Prostate gland (tissue), 2 donors: Measurements from ENCODE around the gene SUSD3. TPM values are rescaled to one million over a fixed set of nuclear protein-coding genes. Genes with fewer than 3 reads are reported as not detected.

Experiments used
- DNase-seq: peaks from one replicate; pipeline ENCODE4 v3.0.0-alpha.2; 2019; ENCODE audit warnings: low spot score
- H3K27ac ChIP-seq, 2 donors: fragments of 200-600 bp; sonication (generic); 2 replicates each; pipeline ENCODE4 v1.5.1; 2017 to 2019
- H3K27me3 ChIP-seq: fragments of 200-600 bp; sonication (generic); replicated peaks from 2 replicates; pipeline ENCODE4 v1.5.1; 2019; ENCODE audit not compliant: insufficient read depth
- H3K36me3 ChIP-seq, 2 donors: fragments of 200-600 bp; sonication (generic); 1 replicate in 1 of 2; 2 replicates in 1 of 2; pipeline versions ENCODE4 v1.5.1 to v1.8.1; 2017 to 2019
- H3K4me1 ChIP-seq: fragments of 200-600 bp; sonication (generic); replicated peaks from 2 replicates; pipeline ENCODE4 v1.5.1; 2019
- H3K4me3 ChIP-seq, 2 donors: fragments of 200-600 bp; sonication (generic); 2 replicates each; pipeline ENCODE4 v1.5.1; 2017 to 2019
- H3K9me3 ChIP-seq: fragments of 200-600 bp; sonication (generic); 2 replicates; pipeline ENCODE4 v1.5.1; 2017
- POLR2A ChIP-seq: fragments of 450-650 bp; IDR thresholded peaks from one replicate; pipeline ENCODE4 v1.6.1; 2016; ENCODE audit warnings: antibody characterized with exemption, mild to moderate bottlenecking
- POLR2AphosphoS5 ChIP-seq: sonication (generic); formaldehyde crosslinking; IDR thresholded peaks from one replicate; pipeline ENCODE4 v1.6.1; 2017; ENCODE audit warnings: antibody characterized with exemption
- WGBS: methylation state at CpG from one replicate; pipeline ENCODE4 v1.1.5; 2018; 5-methylcytosine and 5-hydroxymethylcytosine counted together
- intact Hi-C: fragments of 100-400 bp; cut with DNase I; formaldehyde crosslinking; loops from one replicate; pipeline ENCODE4 v1.14.2; 2022
- total RNA-seq, 2 donors: library from RNA; depleted of rRNA; stranded (reverse); fragments of >200 nt; gene quantifications; one replicate each; pipeline ENCODE4 v1.1.0, GENCODE V29; 2016
- TF ChIP-seq, protein P1 (sequence below), 4 experiments: fragments of 200-600 bp in 2 of 4; fragments of 450-650 bp in 2 of 4; sonication (generic) in 2 of 4; IDR thresholded peaks; 1 replicate in 3 of 4; 2 replicates in 1 of 4; pipeline ENCODE4 v1.5.1; 2016 to 2019; ENCODE audit warnings: antibody characterized with exemption in 4 of 4, mild to moderate bottlenecking in 2 of 4, moderate library complexity in 2 of 4

Gene SUSD3
- total RNA-seq, 2 donors from 2014 or later = 2.2 to 471 TPM

DNA sequence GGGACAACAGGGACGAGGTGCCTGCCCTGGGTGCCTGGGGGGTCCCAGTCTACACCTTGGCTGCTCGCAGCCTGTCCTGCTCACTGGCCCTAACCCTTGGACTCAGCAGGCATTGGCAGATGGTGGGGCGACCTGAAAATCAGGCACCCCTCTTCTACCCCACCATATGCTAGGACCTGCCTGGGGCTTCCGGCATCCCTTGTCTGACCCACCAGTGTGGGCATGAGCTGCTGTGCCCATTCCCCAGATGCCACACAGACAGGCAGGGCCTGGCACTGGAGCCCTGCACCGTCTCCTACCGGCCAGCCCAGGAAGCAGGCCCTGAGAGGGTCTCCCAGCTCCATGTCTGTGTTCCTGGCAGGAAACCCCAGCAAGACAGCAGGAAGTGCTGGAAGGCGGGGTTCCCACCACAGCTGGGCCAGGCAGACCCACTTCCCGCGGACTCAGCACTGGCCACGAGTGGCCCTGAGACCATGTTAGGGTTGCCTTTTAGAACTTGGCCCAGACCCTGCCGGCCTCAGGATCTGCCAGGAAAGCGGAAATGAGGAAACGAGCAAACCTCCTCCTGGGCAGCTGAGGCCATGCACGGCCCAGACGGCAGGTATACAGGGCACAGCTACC, 72.5 kb downstream of the SUSD3 start:
- Histone ChIP-seq H3K9me3 (no peaks in the 10 kb centered on the region), H3K4me1 (peaks cover 49% of the 10 kb centered on the region), H3K4me3 (no peak overlapping the region), H3K36me3 (no peaks in the 10 kb centered on the region), H3K27ac (peak overlapping the region; percentile 93 to 97), H3K27me3 (no peaks in the 10 kb centered on the region)
- TF ChIP-seq POLR2AphosphoS5 (no peak), POLR2A (no peak)
- TF ChIP-seq, protein P1, sequence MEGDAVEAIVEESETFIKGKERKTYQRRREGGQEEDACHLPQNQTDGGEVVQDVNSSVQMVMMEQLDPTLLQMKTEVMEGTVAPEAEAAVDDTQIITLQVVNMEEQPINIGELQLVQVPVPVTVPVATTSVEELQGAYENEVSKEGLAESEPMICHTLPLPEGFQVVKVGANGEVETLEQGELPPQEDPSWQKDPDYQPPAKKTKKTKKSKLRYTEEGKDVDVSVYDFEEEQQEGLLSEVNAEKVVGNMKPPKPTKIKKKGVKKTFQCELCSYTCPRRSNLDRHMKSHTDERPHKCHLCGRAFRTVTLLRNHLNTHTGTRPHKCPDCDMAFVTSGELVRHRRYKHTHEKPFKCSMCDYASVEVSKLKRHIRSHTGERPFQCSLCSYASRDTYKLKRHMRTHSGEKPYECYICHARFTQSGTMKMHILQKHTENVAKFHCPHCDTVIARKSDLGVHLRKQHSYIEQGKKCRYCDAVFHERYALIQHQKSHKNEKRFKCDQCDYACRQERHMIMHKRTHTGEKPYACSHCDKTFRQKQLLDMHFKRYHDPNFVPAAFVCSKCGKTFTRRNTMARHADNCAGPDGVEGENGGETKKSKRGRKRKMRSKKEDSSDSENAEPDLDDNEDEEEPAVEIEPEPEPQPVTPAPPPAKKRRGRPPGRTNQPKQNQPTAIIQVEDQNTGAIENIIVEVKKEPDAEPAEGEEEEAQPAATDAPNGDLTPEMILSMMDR (IDR thresholded peaks at IDR 0.05) = no peak
- DNase-seq = no peak
- intact Hi-C loops = loop anchor here (5.0 to 10.0 kb wide), 3 partner anchors 34 to 324 kb away; partner anchors contain the start of genes CARD19, FAM120A and FAM120AOS
- 45% methylated on average over 15 of the region's 15 CpGs for WGBS

DNA sequence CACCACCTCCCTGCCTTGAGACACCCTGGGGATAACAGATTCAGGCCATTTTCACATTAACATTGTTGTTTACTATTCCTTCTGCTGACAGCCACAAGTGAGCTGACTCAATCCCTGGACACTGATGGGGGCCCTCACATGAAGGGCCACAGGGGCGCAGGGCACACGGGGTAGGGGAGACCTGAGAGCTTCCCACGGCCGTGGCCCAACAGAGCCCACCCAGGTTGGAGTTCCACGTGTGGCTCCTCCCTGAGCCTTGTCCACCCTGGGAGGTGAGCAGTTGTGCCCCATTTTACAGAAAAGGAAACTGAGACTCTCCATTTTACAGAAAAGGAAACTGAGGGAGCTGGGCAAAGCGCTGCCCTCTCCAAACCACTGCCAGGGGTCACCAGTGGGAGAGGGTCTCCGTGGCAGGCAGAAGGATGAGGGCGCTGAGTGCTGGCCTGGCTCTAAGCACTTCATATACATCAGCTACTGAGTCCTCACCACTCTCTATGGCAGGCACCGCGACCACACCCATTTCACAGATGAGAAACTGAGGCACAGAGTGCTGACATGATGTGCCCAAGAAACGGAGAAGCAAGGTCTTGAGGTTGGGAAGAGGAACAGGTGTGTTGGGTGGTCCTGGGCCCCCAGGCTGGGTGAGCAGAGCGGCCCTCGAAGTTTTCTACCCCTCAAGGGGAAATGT, 73.2 kb downstream of the SUSD3 start:
- DNase-seq = no peak
- H3K9me3 ChIP-seq = no peaks in the 10 kb centered on the region
- 83% methylated on average over 13 of the region's 13 CpGs for WGBS
- peak overlapping the region; percentile 93 to 97 for H3K27ac ChIP-seq
- TF ChIP-seq, protein P1 (IDR thresholded peaks at IDR 0.05) = no peak
- no peak overlapping the region for H3K4me3 ChIP-seq
- H3K27me3 ChIP-seq = no peaks in the 10 kb centered on the region
- H3K36me3 ChIP-seq = no peaks in the 10 kb centered on the region
- intact Hi-C loops = loop anchor here (5.0 to 10.0 kb wide), 3 partner anchors 34 to 323 kb away; partner anchors contain the start of genes CARD19, FAM120A and FAM120AOS
- H3K4me1 ChIP-seq = peaks cover 45% of the 10 kb centered on the region

DNA sequence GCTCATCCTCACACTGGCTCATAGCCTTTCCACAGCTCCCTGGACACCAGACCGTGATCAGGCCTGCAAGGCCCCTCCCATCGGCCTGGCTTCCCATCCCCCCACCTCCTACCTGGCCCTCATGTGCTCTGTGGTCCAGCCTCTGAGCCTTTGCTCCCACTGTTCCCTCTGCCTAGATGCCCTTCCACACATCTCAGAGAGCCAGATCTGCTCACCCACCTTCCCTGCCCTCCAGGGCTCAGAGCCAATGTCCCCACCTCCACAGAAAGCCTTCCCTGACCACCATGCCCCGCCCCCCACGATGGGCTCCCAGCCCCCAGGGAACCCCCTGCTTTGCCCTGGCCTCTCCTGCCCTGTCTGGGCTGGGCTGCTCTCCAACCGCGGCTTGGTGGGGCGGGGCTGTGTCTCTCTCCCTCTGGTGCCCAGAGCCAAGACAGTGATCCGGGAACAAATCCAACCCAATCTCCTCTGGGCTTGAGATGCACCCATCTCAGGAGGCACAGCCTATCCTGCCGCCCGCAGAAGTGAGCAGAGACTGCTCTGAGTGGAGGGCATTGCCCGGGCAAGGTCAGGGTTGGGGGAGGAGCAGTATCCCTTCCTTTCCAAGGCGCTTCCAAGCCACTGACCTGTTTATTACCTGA, 73.9 kb downstream of the SUSD3 start:
- Histone ChIP-seq H3K4me1 (peaks cover 38% of the 10 kb centered on the region), H3K9me3 (no peaks in the 10 kb centered on the region), H3K27ac (peak overlapping the region; percentile 93 to 97), H3K36me3 (no peaks in the 10 kb centered on the region), H3K27me3 (no peaks in the 10 kb centered on the region), H3K4me3 (peak overlapping the region; percentile 77 to 89)
- WGBS = 11% methylated on average over 11 of the region's 12 CpGs
- DNase-seq = peak; percentile 87
- intact Hi-C loops = loop anchor here (5.0 to 10.0 kb wide), 3 partner anchors 35 to 322 kb away; partner anchors contain the start of genes CARD19, FAM120A and FAM120AOS
- peak; percentile 35 for TF ChIP-seq POLR2A
- TF ChIP-seq, protein P1 (IDR thresholded peaks at IDR 0.05) = no peak
- TF ChIP-seq POLR2AphosphoS5 = peak; percentile 78

DNA sequence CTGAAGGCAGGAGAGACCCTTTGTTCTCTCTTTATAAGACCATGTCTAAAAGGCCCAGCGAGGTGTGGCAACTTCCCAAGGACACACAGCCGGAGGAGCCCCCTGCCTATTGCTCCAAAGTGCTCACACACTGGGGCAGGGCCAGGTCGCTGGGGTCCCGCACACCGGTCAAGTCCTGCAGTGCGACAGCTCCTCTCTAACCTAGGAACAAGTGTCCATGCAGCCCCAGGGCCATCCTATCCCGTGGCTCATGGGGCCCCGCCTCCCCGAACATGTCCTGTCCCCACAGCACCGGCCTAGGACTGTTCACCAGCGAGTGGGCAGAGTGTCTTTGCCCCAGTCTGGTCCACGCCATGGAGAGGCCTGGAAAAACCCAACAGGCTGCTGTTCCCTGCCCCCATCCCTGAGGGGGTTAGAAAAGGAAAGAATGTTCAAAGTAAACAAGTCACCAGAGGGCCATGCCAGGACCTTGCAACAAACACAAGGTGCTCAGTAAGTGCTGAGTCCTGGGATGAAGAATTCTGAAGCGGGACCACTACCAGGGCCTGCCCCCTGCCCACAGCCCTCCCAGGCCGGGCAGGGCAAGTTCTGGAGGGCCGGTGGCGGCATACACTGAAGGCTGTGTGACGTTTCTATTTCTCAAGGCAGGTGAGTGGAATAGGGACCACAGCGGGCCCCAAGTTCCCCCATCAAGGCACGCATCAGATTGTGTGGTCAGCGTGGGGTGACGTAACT, 74.6 kb downstream of the SUSD3 start:
- TF ChIP-seq POLR2A = no peak
- no peak for TF ChIP-seq POLR2AphosphoS5
- TF ChIP-seq, protein P1 (IDR thresholded peaks at IDR 0.05) = no peak
- Histone ChIP-seq H3K9me3 (no peaks in the 10 kb centered on the region), H3K36me3 (no peaks in the 10 kb centered on the region), H3K4me3 (peak overlapping the region; percentile 77 to 89), H3K27me3 (no peaks in the 10 kb centered on the region), H3K4me1 (peaks cover 38% of the 10 kb centered on the region), H3K27ac (peak overlapping the region; percentile 93 to 97)
- peak; percentile 58 for DNase-seq
- 16% methylated on average over 19 of the region's 21 CpGs for WGBS
- intact Hi-C loops = loop anchor here (5.0 to 10.0 kb wide), 3 partner anchors 36 to 322 kb away; partner anchors contain the start of genes CARD19, FAM120A and FAM120AOS
